ENCODE data around the gene MLEC.
"Not testable (repeated sequence)": the region's sequence is repeated elsewhere in the genome, so short reads cannot be mapped to it uniquely, and the experiment has no call there.

MLEC gene

GRCh38 chr12:120661432-120661831 is 25.5 kb upstream of the MLEC start:
- DNase-seq (ENCODE audit: low read depth, low spot score), result no peak
- no peak overlapping the region for H3K27ac ChIP-seq

- no peak for DNase-seq (ENCODE audit: low read depth, low spot score)
- no peak overlapping the region for H3K27ac ChIP-seq
Measured at GRCh38 chr12:120662879-120663278, 24.1 kb upstream of the MLEC start.

GRCh38 chr12:120663741-120664140 is 23.2 kb upstream of the MLEC start:
- no peak for DNase-seq (ENCODE audit: low read depth, low spot score)
- no peak overlapping the region for H3K27ac ChIP-seq

- no peak for DNase-seq (ENCODE audit: low read depth, low spot score)
- H3K27ac ChIP-seq, result no peak overlapping the region
Measured at GRCh38 chr12:120666571-120667390, 20.2 kb upstream of the MLEC start.

- no peak overlapping the region for H3K27ac ChIP-seq
- no peak for DNase-seq (ENCODE audit: low read depth, low spot score)
Measured at GRCh38 chr12:120668091-120668867, 18.7 kb upstream of the MLEC start.

GRCh38 chr12:120668868-120669840 is 17.8 kb upstream of the MLEC start:
- no peak overlapping the region for H3K27ac ChIP-seq
- DNase-seq (ENCODE audit: low read depth, low spot score), result no peak

GRCh38 chr12:120670237-120670636 is 16.7 kb upstream of the MLEC start:
- not testable (repeated sequence) for DNase-seq (ENCODE audit: low read depth, low spot score); H3K27ac ChIP-seq

- no peak for DNase-seq (ENCODE audit: low read depth, low spot score)
- H3K27ac ChIP-seq, result no peak overlapping the region
Measured at GRCh38 chr12:120670667-120671066, 16.3 kb upstream of the MLEC start.

GRCh38 chr12:120674097-120674636 is 12.8 kb upstream of the MLEC start:
- no peak overlapping the region for H3K27ac ChIP-seq
- no peak for DNase-seq (ENCODE audit: low read depth, low spot score)

GRCh38 chr12:120677765-120678473 is 9.0 kb upstream of the MLEC start:
- peak overlapping the region; percentile 23 for H3K27ac ChIP-seq
- no peak for DNase-seq (ENCODE audit: low read depth, low spot score)

GRCh38 chr12:120678572-120678971 is 8.4 kb upstream of the MLEC start:
- H3K27ac ChIP-seq, result peak overlapping the region; percentile 23
- DNase-seq (ENCODE audit: low read depth, low spot score), result no peak

- H3K27ac ChIP-seq, result no peak overlapping the region
- DNase-seq (ENCODE audit: low read depth, low spot score), result no peak
Measured at GRCh38 chr12:120680165-120680738, 6.7 kb upstream of the MLEC start.

GRCh38 chr12:120684523-120684932 is 2.4 kb upstream of the MLEC start:
- peak; percentile 46 for DNase-seq (ENCODE audit: low read depth, low spot score)
- H3K27ac ChIP-seq, result no peak overlapping the region

- DNase-seq (ENCODE audit: low read depth, low spot score), result no peak
- peak overlapping the region; percentile 85 for H3K27ac ChIP-seq
Measured at GRCh38 chr12:120685522-120685921, 1.4 kb upstream of the MLEC start.

- DNase-seq (ENCODE audit: low read depth, low spot score), result peak; percentile 89
- peak overlapping the region; percentile 85 for H3K27ac ChIP-seq
Measured at GRCh38 chr12:120686151-120686689, 729 bp upstream of the MLEC start.

GRCh38 chr12:120687578-120688289 is 785 bp downstream of the MLEC start:
- H3K27ac ChIP-seq, result peak overlapping the region; percentile 85
- no peak for DNase-seq (ENCODE audit: low read depth, low spot score)

- no peak overlapping the region for H3K27ac ChIP-seq
- no peak for DNase-seq (ENCODE audit: low read depth, low spot score)
Measured at GRCh38 chr12:120688527-120689071, 1.6 kb downstream of the MLEC start.

All from epithelial cell of prostate (primary cell).